HG03025 (cell line): ENCODE measurements around the gene MTMR1.

Experiments
- ATAC-seq: cut with Tn5 transposase; IDR thresholded peaks from one replicate; pipeline ENCODE4 v1.9.1; 2021; ENCODE audit warnings: mild to moderate bottlenecking, moderate library complexity; ENCODE audit not compliant: unreplicated experiment, low FRiP score

MTMR1 gene

DNA sequence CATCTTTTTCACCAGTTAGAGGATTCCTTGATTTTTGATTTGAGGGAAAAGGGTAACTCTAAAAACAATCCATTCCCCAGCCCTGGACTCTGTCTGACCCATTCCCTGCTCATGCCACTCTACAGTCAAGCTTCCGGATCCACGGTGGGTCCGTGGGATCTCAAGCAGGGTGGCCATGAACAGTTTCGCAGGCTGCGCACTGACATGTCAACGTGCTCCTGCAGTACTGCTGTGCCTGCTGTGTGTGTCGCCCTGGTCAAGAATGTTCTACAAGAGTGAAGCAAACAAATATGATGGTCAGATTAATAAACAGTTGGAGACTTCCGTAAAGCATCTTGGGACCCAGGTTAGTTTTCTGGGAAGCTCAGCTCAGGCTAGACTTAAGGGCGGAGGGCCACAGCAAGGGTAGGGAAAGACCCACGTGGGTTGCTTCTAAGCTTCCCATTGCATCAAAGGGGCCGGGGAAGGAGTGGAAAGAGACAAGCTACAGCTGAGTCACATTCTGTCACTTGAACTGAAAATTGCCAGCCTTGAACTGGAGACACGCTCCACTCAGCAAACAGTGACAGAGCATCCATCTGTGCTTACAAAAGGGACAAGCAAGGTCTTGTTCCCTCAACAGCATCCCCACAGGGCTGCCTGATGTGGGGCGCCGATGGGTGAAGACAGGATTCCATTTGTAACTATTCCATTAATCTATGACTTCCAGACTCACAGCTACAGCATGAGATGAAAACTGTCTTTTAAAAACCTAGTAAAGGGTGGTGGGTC is 81.8 kb downstream of the MTMR1 start:
- ATAC-seq, result no peak

- ATAC-seq, result no peak
These were observed 82.6 kb downstream of the MTMR1 start for GRCh38 chrX:150775569-150776350.

- no peak for ATAC-seq
These were observed 84.3 kb downstream of the MTMR1 start for GRCh38 chrX:150777328-150777992.

DNA sequence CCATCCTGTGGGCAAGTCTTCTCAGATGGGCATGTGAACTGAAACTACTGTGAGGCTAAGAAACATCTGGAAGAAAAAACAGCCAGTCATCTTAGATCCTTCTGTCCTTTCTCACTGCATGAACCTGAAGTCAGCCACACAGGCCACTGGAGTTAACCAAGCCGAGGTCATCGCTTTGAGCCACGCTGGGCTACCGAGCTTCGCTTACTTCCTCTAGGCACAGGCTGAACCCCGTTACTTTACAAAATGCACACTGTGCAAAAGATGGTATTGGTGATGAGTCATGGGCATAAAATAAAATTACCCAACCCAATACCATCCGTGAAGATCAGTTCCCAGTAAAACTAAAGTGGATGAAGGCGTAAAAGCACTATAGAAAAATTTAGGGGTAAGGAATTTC is 86.2 kb downstream of the MTMR1 start:
- ATAC-seq, result no peak

GRCh38 chrX:150781677-150782076 is 88.5 kb downstream of the MTMR1 start:
- ATAC-seq, result no peak

- no peak for ATAC-seq
These were observed 96.8 kb downstream of the MTMR1 start for GRCh38 chrX:150790021-150790420.

GRCh38 chrX:150792949-150793527 is 99.8 kb downstream of the MTMR1 start:
- ATAC-seq, result no peak

DNA sequence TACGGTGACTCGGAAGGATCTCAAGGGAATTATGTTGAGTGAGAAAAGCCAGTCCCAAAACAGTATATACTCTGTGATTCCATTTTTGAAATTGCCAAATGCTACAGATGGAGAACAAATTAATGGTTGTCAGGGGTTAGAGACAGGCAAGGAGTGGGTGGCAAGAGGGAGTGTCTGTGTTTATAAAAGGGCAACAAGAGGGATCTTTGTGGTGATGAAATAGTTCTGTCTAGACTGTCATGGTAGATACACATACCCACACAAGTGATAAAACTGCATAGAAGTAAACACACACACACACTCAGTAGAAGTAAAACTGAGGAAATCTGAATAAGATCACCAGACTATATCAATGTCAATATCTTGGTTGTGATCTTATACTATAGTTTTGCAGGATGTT is 112.5 kb downstream of the MTMR1 start:
- no peak for ATAC-seq

DNA sequence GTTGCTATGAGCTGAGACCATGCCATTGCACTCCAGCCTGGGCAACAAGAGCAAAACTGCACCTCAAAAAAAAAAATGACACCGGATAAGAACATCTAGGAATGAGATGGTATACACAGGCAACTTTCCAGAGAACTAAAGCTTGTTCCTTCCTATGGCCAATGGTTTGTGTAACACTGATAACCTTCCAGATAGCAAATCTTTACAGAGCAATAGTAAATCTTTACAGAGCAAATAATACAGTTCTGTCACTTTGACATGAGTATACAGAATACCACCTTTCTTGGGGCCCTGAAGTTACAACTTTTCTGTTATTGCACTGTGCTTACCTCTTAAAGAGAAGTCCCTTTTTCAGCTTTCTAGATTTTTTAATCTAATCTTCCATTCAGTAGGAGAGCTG is 113.6 kb downstream of the MTMR1 start:
- ATAC-seq, result no peak

GRCh38 chrX:150813922-150814321 is 120.7 kb downstream of the MTMR1 start:
- no peak for ATAC-seq
